Ascending aorta (tissue), 2 donors: ENCODE data around the gene HLA-DQB1. TPM values are rescaled to one million over a fixed set of nuclear protein-coding genes. Genes with fewer than 3 reads are reported as not detected.

Source experiments
- DNase-seq, 2 donors: peaks; one replicate each; pipeline ENCODE4 v3.0.0-alpha.2; 2019; ENCODE audit warnings: low spot score in 2 of 2
- H3K27ac ChIP-seq, 2 donors: fragments of 200-600 bp; sonication (generic); one replicate each; pipeline ENCODE4 v1.5.1; 2016 to 2017; ENCODE audit warnings: mild to moderate bottlenecking in 1 of 2
- H3K27me3 ChIP-seq: fragments of 200-600 bp; sonication (generic); one replicate; pipeline ENCODE4 v1.5.1; 2017
- H3K36me3 ChIP-seq, 2 donors: fragments of 200-600 bp; sonication (generic); one replicate each; pipeline ENCODE4 v1.5.1; 2016
- H3K4me1 ChIP-seq, 2 donors: fragments of 200-600 bp; sonication (generic); one replicate each; pipeline ENCODE4 v1.5.1; 2016 to 2017; ENCODE audit warnings: mild to moderate bottlenecking in 1 of 2
- H3K4me3 ChIP-seq, 2 donors: fragments of 200-600 bp; sonication (generic); one replicate each; pipeline ENCODE4 v1.5.1; 2016 to 2017; ENCODE audit warnings: mild to moderate bottlenecking in 1 of 2
- H3K9me3 ChIP-seq, 2 donors: fragments of 200-600 bp; sonication (generic); one replicate each; pipeline ENCODE4 v1.5.1; 2016
- intact Hi-C: fragments of 100-400 bp; cut with DNase I; formaldehyde crosslinking; loops from one replicate; pipeline ENCODE4 v1.15.1; 2023
- total RNA-seq: library from RNA; depleted of rRNA; stranded (reverse); fragments of >200 nt; gene quantifications from one replicate; pipeline ENCODE4 v1.1.0, GENCODE V29; 2016
- TF ChIP-seq, protein P1 (sequence below), 3 experiments: fragments of 200-600 bp in 2 of 3; fragments of 450-650 bp in 1 of 3; sonication (generic) in 2 of 3; IDR thresholded peaks; one replicate each; pipeline ENCODE4 v1.5.1; 2016 to 2019; ENCODE audit warnings: antibody characterized with exemption in 3 of 3, mild to moderate bottlenecking in 1 of 3, moderate library complexity in 1 of 3

The HLA-DQB1 gene
- total RNA-seq, 1 donor from 2014 or later = 3.5 TPM

DNA sequence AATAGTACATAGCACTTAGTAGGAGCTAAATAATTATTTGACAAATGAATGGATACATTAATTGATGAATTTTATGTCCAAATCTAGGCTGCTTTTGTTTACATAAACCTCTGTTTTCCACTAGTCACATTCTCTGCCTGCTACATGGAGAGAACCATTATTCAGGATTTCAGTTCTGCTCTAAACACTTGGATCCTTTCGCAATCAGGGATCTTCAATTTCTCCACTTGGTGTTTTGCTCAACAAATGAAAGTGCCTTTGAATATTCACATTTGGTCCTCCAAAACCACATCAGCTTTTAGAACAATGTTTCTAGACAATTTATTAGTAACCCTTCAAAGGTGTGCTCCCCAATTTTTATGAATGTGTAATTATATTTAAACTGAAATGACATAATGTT lies 30.6 kb upstream of the HLA-DQB1 start:
- intact Hi-C loops = no loop called here
- no peak overlapping the region for H3K4me3 ChIP-seq
- no peaks in the 10 kb centered on the region for H3K9me3 ChIP-seq

DNA sequence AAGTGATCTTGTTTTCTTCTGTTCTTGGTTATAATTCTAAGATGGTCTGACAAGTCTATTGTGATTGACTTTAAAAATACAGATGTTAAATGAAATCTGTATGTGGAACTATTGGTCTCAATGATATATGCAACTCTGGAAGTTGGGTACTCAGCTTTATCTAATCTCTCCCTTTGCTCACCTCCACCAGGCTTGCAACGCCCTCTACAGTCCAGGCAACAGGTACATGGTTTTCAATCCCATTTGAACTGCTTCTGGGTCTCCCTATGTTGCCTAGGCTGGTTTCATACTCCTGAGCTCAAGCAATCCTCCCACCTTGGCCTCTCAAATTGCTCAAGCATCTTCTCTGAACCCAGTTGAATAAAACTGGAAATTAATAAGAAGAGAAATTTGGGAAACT lies 25.6 kb upstream of the HLA-DQB1 start:
- no peaks in the 10 kb centered on the region for H3K27me3 ChIP-seq
- H3K9me3 ChIP-seq = no peaks in the 10 kb centered on the region
- H3K4me3 ChIP-seq = no peak overlapping the region
- no peak for DNase-seq
- H3K27ac ChIP-seq = no peak overlapping the region
- H3K36me3 ChIP-seq = no peaks in the 10 kb centered on the region
- intact Hi-C loops = no loop called here
- H3K4me1 ChIP-seq = no peaks in the 10 kb centered on the region
- TF ChIP-seq, protein P1, sequence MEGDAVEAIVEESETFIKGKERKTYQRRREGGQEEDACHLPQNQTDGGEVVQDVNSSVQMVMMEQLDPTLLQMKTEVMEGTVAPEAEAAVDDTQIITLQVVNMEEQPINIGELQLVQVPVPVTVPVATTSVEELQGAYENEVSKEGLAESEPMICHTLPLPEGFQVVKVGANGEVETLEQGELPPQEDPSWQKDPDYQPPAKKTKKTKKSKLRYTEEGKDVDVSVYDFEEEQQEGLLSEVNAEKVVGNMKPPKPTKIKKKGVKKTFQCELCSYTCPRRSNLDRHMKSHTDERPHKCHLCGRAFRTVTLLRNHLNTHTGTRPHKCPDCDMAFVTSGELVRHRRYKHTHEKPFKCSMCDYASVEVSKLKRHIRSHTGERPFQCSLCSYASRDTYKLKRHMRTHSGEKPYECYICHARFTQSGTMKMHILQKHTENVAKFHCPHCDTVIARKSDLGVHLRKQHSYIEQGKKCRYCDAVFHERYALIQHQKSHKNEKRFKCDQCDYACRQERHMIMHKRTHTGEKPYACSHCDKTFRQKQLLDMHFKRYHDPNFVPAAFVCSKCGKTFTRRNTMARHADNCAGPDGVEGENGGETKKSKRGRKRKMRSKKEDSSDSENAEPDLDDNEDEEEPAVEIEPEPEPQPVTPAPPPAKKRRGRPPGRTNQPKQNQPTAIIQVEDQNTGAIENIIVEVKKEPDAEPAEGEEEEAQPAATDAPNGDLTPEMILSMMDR (IDR thresholded peaks at IDR 0.05) = no peak

More for the DNA sequence above, 30.6 kb upstream of the HLA-DQB1 start:
- TF ChIP-seq, protein P1 (IDR thresholded peaks at IDR 0.05) = no peak
- H3K27ac ChIP-seq = no peak overlapping the region
- no peaks in the 10 kb centered on the region for H3K4me1 ChIP-seq
- DNase-seq = no peak
- H3K27me3 ChIP-seq = no peaks in the 10 kb centered on the region
- no peaks in the 10 kb centered on the region for H3K36me3 ChIP-seq

DNA sequence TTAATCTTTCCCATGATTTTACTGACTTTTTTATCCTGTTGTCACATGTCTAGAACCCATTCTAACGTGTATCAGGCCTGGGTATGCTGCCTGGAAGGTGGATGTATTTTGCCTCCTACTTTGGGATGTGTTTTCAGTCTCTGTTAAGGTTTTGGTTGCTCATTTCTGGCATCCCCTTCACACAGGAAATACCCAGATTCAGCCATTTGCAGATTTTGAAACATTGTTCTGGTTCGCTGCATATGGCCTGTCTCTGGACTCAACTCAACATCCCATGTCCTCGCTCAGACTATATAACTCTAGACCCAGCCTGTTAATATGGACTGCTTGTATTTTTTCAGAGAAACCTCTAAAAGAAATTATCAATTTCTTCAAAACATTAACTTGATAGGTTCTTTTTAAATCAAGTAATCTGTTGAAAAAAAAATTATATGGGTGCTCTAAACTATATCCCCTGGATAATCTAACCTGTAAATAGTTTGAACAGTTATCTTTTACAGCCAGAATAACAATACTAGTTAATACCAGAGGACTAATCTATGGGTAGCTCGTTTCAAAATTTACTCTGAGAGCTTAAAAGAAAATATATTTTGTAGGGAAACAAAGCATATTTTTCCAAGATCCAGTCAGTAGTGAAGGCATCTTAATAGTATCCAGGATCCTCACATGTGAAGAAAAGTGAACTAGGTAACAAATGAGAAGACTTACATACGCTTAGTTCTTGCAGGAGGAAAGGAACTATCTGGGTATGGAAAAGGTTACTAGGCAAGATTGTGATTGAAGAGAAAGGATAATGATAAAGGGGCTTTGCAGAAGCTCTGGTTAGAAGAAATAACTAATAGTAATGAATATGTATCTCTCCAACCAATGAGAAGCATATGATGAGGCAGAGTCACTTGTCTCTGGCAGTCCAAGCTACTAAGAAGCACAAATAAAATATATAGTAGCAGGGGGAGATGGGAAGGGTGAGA lies 23.4 kb upstream of the HLA-DQB1 start:
- no peaks in the 10 kb centered on the region for H3K9me3 ChIP-seq
- no peaks in the 10 kb centered on the region for H3K36me3 ChIP-seq
- no peaks in the 10 kb centered on the region for H3K4me1 ChIP-seq
- TF ChIP-seq, protein P1 (IDR thresholded peaks at IDR 0.05) = no peak
- intact Hi-C loops = no loop called here
- no peak overlapping the region for H3K4me3 ChIP-seq
- no peak overlapping the region for H3K27ac ChIP-seq
- H3K27me3 ChIP-seq = no peaks in the 10 kb centered on the region
- no peak for DNase-seq

DNA sequence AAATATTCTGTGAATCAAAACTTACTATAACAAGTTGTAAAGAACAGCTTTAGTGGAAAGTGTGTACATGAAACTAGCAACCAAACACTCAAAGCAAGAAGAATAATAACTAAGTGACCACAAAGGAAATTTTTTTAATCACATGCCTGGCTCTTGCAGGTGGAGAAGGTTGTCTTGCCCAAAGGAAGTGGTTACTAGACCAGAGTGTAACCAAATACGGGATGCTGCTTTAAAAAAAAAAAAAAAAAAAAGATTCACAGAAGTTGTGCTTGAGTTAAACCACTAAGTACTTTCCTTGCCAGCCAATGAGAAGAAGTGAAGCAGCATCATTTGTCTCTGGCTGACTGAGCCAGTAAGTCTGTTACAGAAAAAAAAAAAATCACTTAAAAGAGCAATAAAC lies 19.1 kb upstream of the HLA-DQB1 start:
- TF ChIP-seq, protein P1 (IDR thresholded peaks at IDR 0.05) = no peak
- Histone ChIP-seq H3K4me1 (no peaks in the 10 kb centered on the region), H3K9me3 (no peaks in the 10 kb centered on the region), H3K27me3 (no peaks in the 10 kb centered on the region), H3K27ac (no peak overlapping the region), H3K4me3 (no peak overlapping the region), H3K36me3 (no peaks in the 10 kb centered on the region)
- intact Hi-C loops = no loop called here
- no peak for DNase-seq

DNA sequence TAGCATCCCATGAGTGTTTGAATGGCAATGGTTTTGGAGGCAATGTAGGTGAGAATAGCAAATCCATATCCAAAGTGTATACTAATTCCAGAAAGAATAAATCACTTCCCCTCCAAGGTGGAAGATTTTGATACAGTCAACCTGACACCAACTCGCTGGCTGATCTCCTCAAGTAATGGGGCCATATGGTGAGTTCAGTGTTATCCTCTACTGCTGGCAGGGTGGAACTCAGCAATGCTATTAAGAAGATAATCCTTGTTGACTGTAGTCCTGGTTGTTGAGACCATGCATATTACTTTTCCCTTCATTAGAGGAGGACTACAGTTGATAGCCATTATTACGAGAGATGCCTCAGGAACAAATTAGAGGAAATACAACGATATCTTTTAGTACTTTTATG lies 17.8 kb upstream of the HLA-DQB1 start:
- TF ChIP-seq, protein P1 (IDR thresholded peaks at IDR 0.05) = no peak
- H3K4me1 ChIP-seq = no peaks in the 10 kb centered on the region
- DNase-seq = no peak
- no peak overlapping the region for H3K27ac ChIP-seq
- H3K27me3 ChIP-seq = no peaks in the 10 kb centered on the region
- no peaks in the 10 kb centered on the region for H3K9me3 ChIP-seq
- no peaks in the 10 kb centered on the region for H3K36me3 ChIP-seq
- intact Hi-C loops = no loop called here
- H3K4me3 ChIP-seq = no peak overlapping the region
